Nephron (organoid): ENCODE measurements around the gene PIK3R5.

Experiments used
- H3K27ac Mint-ChIP-seq, 3 experiments: 2 replicates each; pipeline ENCODE4 v1.8.0; 2020; ENCODE audit warnings: mixed read lengths in 3 of 3, mild to moderate bottlenecking in 2 of 3, moderate library complexity in 1 of 3
- H3K27me3 Mint-ChIP-seq: 2 replicates; pipeline ENCODE4 v1.8.0; 2021; ENCODE audit warnings: low read depth, mild to moderate bottlenecking, moderate library complexity, mixed read lengths
- H3K36me3 Mint-ChIP-seq: 2 replicates; pipeline ENCODE4 v1.8.0; 2020; ENCODE audit warnings: low read depth, mixed read lengths
- H3K4me1 Mint-ChIP-seq: 2 replicates; pipeline ENCODE4 v1.8.0; 2020; ENCODE audit warnings: mixed read lengths
- H3K4me3 Mint-ChIP-seq, 3 experiments: 2 replicates each; pipeline ENCODE4 v1.8.0; 2020; ENCODE audit warnings: mild to moderate bottlenecking in 3 of 3, mixed read lengths in 3 of 3, moderate library complexity in 2 of 3
- H3K9me3 Mint-ChIP-seq: 2 replicates; pipeline ENCODE4 v1.8.0; 2020; ENCODE audit warnings: mixed read lengths
- TF ChIP-seq, protein P1 (sequence below), 3 experiments: fragments of 200-600 bp; sonication (generic); IDR thresholded peaks; one replicate each; pipeline ENCODE4 v1.5.0; 2021; ENCODE audit warnings: antibody characterized with exemption in 3 of 3; ENCODE audit not compliant: unreplicated experiment in 3 of 3

PIK3R5 gene

DNA sequence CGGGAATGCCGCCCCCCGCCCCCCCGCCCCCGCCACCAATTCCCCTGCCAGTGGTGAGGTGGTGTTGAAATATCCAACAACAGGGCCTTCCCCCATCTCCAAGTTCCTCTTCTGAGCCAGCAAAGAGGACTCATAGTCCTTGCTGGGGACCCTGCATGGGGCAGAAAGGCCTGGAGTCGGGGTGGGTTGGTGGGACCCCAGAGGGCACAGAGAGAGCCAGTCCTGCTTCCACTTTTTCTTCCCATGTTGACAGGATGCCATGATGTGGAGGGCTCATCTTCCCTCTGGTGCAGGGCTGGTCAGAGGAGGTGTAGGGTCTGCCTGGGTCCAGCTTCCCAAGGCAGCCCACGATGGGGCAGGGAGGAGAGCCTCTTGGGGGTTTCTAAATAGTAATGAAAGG, 49.0 kb downstream of the PIK3R5 start:
- H3K4me1 Mint-ChIP-seq, result no peaks in the 10 kb centered on the region
- H3K36me3 Mint-ChIP-seq, result peaks cover 5% of the 10 kb centered on the region
- TF ChIP-seq, protein P1, sequence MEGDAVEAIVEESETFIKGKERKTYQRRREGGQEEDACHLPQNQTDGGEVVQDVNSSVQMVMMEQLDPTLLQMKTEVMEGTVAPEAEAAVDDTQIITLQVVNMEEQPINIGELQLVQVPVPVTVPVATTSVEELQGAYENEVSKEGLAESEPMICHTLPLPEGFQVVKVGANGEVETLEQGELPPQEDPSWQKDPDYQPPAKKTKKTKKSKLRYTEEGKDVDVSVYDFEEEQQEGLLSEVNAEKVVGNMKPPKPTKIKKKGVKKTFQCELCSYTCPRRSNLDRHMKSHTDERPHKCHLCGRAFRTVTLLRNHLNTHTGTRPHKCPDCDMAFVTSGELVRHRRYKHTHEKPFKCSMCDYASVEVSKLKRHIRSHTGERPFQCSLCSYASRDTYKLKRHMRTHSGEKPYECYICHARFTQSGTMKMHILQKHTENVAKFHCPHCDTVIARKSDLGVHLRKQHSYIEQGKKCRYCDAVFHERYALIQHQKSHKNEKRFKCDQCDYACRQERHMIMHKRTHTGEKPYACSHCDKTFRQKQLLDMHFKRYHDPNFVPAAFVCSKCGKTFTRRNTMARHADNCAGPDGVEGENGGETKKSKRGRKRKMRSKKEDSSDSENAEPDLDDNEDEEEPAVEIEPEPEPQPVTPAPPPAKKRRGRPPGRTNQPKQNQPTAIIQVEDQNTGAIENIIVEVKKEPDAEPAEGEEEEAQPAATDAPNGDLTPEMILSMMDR (IDR thresholded peaks at IDR 0.05; ENCODE audit: unreplicated experiment in 3 of 3), result no peak
- no peak overlapping the region for H3K4me3 Mint-ChIP-seq
- no peak overlapping the region for H3K27ac Mint-ChIP-seq
- H3K27me3 Mint-ChIP-seq, result peaks cover 6% of the 10 kb centered on the region
- H3K9me3 Mint-ChIP-seq, result peaks cover 22% of the 10 kb centered on the region

DNA sequence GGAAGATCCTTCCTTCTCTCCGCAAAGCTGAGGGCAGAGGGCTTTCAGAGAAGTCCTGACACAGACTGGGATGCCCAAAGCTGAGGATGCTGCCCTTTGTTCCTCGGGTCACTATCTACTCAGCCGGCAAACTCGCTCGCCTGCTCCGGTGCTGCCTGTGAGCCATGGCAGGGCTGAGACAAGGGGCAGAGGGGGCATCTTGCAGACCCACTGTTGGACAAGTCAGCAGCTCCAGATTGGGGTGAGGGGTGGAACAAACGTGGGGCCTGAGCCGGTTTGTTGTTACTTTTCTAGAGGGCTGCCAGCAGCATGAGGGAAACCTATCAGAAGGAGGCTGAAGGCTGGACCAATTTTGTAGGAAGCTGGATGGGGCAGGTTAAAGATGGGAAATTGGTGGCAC, 51.0 kb downstream of the PIK3R5 start:
- H3K27me3 Mint-ChIP-seq, result peaks cover 14% of the 10 kb centered on the region
- no peak overlapping the region for H3K27ac Mint-ChIP-seq
- H3K9me3 Mint-ChIP-seq, result peaks cover 16% of the 10 kb centered on the region
- no peak overlapping the region for H3K4me3 Mint-ChIP-seq
- H3K36me3 Mint-ChIP-seq, result peaks cover 5% of the 10 kb centered on the region
- no peaks in the 10 kb centered on the region for H3K4me1 Mint-ChIP-seq
- TF ChIP-seq, protein P1 (IDR thresholded peaks at IDR 0.05; ENCODE audit: unreplicated experiment in 3 of 3), result no peak

DNA sequence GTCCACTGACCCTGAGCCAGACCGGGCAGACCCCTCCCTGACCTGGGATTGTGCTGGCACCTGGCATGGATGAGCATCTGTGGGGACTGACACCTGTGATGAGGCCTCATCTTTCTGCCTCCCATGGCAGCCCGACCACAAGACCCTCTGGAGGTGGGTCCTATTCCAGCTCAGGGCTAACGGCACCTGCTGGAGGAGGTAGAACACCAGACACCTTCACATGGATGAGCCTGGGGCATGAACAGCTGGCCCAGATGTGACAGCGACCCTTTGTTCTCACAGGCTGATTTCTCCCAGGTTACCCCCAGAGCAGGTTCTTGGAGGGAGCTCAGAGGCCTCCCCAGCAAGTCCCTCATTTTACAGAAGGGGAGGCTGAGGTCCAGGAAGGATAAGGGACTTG, 51.6 kb downstream of the PIK3R5 start:
- peaks cover 5% of the 10 kb centered on the region for H3K36me3 Mint-ChIP-seq
- peaks cover 11% of the 10 kb centered on the region for H3K9me3 Mint-ChIP-seq
- TF ChIP-seq, protein P1 (IDR thresholded peaks at IDR 0.05; ENCODE audit: unreplicated experiment in 3 of 3), result no peak
- no peaks in the 10 kb centered on the region for H3K4me1 Mint-ChIP-seq
- peaks cover 21% of the 10 kb centered on the region for H3K27me3 Mint-ChIP-seq
- H3K4me3 Mint-ChIP-seq, result no peak overlapping the region
- no peak overlapping the region for H3K27ac Mint-ChIP-seq

DNA sequence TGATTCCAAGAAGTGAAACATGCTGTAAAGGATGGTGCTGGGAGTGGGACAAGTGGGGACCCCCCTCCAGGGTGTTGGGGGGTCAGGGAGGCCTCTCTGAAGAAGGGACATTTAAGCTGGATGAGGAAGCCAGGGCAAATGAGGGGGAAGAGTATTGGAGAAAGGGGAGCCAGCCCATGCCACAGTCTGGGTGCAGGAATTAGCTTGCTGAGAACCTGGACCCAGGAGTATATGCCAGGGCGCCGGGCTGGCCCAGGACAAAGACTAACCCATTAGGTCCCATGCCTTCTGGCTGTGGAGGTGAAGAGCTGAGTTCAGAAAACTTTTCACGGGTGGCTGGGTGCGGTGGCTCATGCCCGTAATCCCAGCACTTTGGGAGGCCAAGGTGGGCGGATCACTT, 52.4 kb downstream of the PIK3R5 start:
- Mint-ChIP-seq H3K36me3 (peaks cover 5% of the 10 kb centered on the region), H3K27me3 (peaks cover 26% of the 10 kb centered on the region), H3K4me3 (no peak overlapping the region), H3K27ac (no peak overlapping the region), H3K9me3 (peaks cover 11% of the 10 kb centered on the region), H3K4me1 (no peaks in the 10 kb centered on the region)
- TF ChIP-seq, protein P1 (IDR thresholded peaks at IDR 0.05; ENCODE audit: unreplicated experiment in 3 of 3), result no peak

DNA sequence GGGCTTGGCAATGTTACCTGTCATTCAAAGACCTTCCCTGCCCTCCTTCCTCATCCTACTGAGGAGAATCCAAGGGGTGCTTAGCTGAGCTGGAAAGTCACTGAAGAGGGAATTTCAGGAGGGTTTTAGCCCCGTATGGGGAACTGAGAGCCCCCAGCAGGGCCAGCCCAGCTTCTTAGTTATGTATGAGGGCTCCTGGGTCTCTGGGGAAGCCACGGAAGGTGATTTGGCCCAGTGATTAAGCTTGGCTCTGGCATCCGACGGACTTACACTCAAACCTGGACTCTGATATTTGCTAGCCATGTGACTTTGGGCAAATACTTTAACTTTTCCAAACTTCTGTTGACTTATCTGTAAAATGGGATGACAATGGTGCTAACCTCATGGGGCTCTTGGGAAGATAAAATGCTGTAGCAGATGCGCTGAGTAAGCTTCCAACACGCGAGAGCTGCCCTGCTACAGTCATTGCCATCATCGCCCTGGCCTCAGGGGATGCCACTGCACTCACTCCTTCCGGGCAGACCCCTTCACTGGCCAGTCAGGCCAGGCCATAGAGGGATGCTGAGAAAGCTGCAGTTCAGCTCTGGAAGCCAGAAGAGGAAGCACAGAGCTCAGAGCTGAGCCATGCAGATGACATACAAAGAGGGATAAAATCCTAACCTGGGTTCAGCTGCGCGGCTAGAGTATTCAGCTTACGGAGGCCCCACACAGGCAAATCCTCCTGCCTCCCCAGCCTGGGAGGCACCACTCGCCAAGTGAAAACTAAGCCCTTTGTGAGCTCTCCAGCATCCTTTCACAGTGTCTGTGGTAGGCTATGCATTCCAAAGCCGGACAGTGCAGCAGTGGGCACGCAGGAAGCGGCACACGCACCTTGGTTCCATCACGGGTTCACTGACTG, 53.2 kb downstream of the PIK3R5 start:
- peaks cover 5% of the 10 kb centered on the region for H3K36me3 Mint-ChIP-seq
- H3K27ac Mint-ChIP-seq, result no peak overlapping the region
- H3K4me3 Mint-ChIP-seq, result no peak overlapping the region
- no peaks in the 10 kb centered on the region for H3K4me1 Mint-ChIP-seq
- TF ChIP-seq, protein P1 (IDR thresholded peaks at IDR 0.05; ENCODE audit: unreplicated experiment in 3 of 3), result no peak
- peaks cover 26% of the 10 kb centered on the region for H3K27me3 Mint-ChIP-seq
- H3K9me3 Mint-ChIP-seq, result peaks cover 5% of the 10 kb centered on the region
